Measurements from ENCODE around the gene MTRF1. TPM values are rescaled to one million over a fixed set of nuclear protein-coding genes. Genes with fewer than 3 reads are reported as not detected.

Gene MTRF1
- total and polyA plus RNA-seq, 2 of the 4 experiments (the other 2 are of a cell fraction) = 9.7 to 12.4 TPM

DNA sequence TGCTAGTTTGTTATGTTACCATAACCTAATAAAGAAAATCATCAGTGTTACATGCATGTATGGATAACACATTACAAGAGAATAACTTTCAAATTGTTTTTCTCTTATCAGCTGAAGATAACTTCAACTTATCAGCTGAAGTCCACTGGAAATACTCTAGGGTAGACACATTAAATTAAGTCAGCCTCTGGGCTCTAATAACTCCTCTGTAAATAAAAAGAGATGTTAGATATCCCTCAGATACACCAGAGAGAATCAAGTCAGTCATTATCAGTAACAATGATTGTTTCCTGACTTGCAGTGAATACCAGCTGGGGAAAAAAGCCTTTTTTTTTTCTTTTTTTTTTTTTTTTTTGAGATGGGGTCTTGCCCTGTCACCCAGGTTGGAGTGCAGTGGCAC lies 67.4 kb downstream of the MTRF1 start:
- H3K4me1 ChIP-seq (ENCODE audit: control insufficient read depth, insufficient read depth, low read length) = peaks cover 7% of the 10 kb centered on the region
- H3K14ac ChIP-seq (replicated peaks; ENCODE audit: low read depth, low read length) = no peak overlapping the region
- dilution Hi-C loops (cut with HindIII; ENCODE audit: low sequenced_read_pairs, unreplicated experiment) (no loop called here), intact Hi-C loops (cut with micrococcal nuclease) (no loop called here), in situ Hi-C loops (cut with MboI; ENCODE audit: low sequenced_read_pairs) (no loop called here)
- H4K20me1 ChIP-seq (ENCODE audit: insufficient read depth, low read length) = no peaks in the 10 kb centered on the region
- H2AFZ ChIP-seq (replicated peaks; ENCODE audit: low read length, poor library complexity) = no peak overlapping the region
- no peak overlapping the region for H3K4me3 ChIP-seq (ENCODE audit: insufficient read depth, low read depth, low read length)
- peaks cover 11 to 19% of the 10 kb centered on the region in 2 experiments for H3K79me1 ChIP-seq (ENCODE audit: low read depth in 1 of 2, low read length in 2 of 2)
- POLR2A ChIA-PET (ENCODE audit: unreplicated experiment) = no interaction called here
- ATAC-seq (ENCODE audit: low read depth) (no peak), DNase-seq (no peak)
- H3K18ac ChIP-seq (ENCODE audit: low read depth, low read length) = no peak overlapping the region
- H3K4me2 ChIP-seq (ENCODE audit: low read depth, low read length) = no peak overlapping the region
- no peak overlapping the region for H4K5ac ChIP-seq (ENCODE audit: low read depth, low read length)
- BruUV-seq (replicated peaks) = no TSS peak
- peaks cover 2% of the 10 kb centered on the region; the same call in 1 of the 2 replicates for H3K36me3 ChIP-seq (ENCODE audit: control insufficient read depth, insufficient read depth, low read length)
- no peak overlapping the region for H3K23ac ChIP-seq (ENCODE audit: low read depth, low read length)
- H4K91ac ChIP-seq (ENCODE audit: insufficient read depth, low read depth, low read length) = no peak overlapping the region
- no peak overlapping the region for H3K4ac ChIP-seq (ENCODE audit: low read depth, low read length)
- H3K56ac ChIP-seq (ENCODE audit: extremely low read depth, insufficient read depth, low read length) = no peak overlapping the region
- H2AK5ac ChIP-seq (ENCODE audit: low read depth, low read length) = no peak overlapping the region
- H2BK120ac ChIP-seq (ENCODE audit: low read depth, low read length) = no peak overlapping the region
- H3K9me1 ChIP-seq (ENCODE audit: insufficient read depth, low read length) = no peaks in the 10 kb centered on the region
- CTCF ChIA-PET = no interaction called here
- TF ChIP-seq NFE2L2 (IDR thresholded peaks at IDR 0.05; ENCODE audit: low read depth, low read length) = no peak
- no peak for TF ChIP-seq CHD1 (IDR thresholded peaks at IDR 0.05; ENCODE audit: low read depth, low read length)
- no peak for TF ChIP-seq SMC3 (IDR thresholded peaks at IDR 0.05; ENCODE audit: low read depth, low read length)
- TF ChIP-seq MAZ (IDR thresholded peaks at IDR 0.05; ENCODE audit: borderline replicate concordance, low read depth, low read length) = no peak
- no peak for TF ChIP-seq MXI1 (IDR thresholded peaks at IDR 0.05; ENCODE audit: borderline replicate concordance, low read depth, low read length)
- TF ChIP-seq RFX5 (IDR thresholded peaks at IDR 0.05; ENCODE audit: low read depth, low read length) = no peak
- no peak for TF ChIP-seq RCOR1 (IDR thresholded peaks at IDR 0.05; ENCODE audit: insufficient replicate concordance, low read length)
- no peak for TF ChIP-seq FOS (IDR thresholded peaks at IDR 0.05; ENCODE audit: low read depth, low read length)
- TF ChIP-seq USF2 (IDR thresholded peaks at IDR 0.05; ENCODE audit: low read depth, low read length) = no peak
- TF ChIP-seq RAD21 (IDR thresholded peaks at IDR 0.05; ENCODE audit: low read length) = no peak
- TF ChIP-seq, protein P1, sequence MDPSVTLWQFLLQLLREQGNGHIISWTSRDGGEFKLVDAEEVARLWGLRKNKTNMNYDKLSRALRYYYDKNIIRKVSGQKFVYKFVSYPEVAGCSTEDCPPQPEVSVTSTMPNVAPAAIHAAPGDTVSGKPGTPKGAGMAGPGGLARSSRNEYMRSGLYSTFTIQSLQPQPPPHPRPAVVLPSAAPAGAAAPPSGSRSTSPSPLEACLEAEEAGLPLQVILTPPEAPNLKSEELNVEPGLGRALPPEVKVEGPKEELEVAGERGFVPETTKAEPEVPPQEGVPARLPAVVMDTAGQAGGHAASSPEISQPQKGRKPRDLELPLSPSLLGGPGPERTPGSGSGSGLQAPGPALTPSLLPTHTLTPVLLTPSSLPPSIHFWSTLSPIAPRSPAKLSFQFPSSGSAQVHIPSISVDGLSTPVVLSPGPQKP (IDR thresholded peaks at IDR 0.05; ENCODE audit: borderline replicate concordance, low read depth, low read length) = no peak
- no peak for TF ChIP-seq BHLHE40 (IDR thresholded peaks at IDR 0.05; ENCODE audit: low read depth, low read length)
- no peaks in the 10 kb centered on the region for H3K27me3 ChIP-seq (ENCODE audit: control insufficient read depth, insufficient read depth, low read length)
- H3K9ac ChIP-seq (ENCODE audit: low read depth, low read length) = no peak overlapping the region
- H2AK9ac ChIP-seq (replicated peaks; ENCODE audit: low read depth, low read length, poor library complexity) = no peak overlapping the region
- no peak overlapping the region for H2BK5ac ChIP-seq (ENCODE audit: low read depth, low read length, poor library complexity, severe bottlenecking)
- no peak overlapping the region for H2BK15ac ChIP-seq (ENCODE audit: low read depth, low read length)
- H4K8ac ChIP-seq (ENCODE audit: low read depth in 2 of 2, low read length in 2 of 2) = peak overlapping the region in 1 of 2 experiments; percentile 32; a peak in 2 of 4 replicates
- H2BK20ac ChIP-seq (ENCODE audit: low read depth, low read length) = no peak overlapping the region
- peaks cover 5% of the 10 kb centered on the region for H3K9me3 ChIP-seq (ENCODE audit: control insufficient read depth, insufficient read depth, low read length)
- H3K27ac ChIP-seq (ENCODE audit: insufficient read depth, low read length) = no peak overlapping the region

Measured in IMR-90 (cell line).